Upper lobe of left lung (tissue), 4 donors: ENCODE measurements around the gene MMP14.

Experiments
- CTCF ChIP-seq, 6 experiments: fragments of 450-650 bp in 4 of 6; fragments of 200-600 bp in 2 of 6; sonication (generic) in 2 of 6; IDR thresholded peaks; one replicate each; pipeline ENCODE4 v1.5.1; 2016 to 2019; ENCODE audit warnings: antibody characterized with exemption in 6 of 6
- EP300 ChIP-seq, 4 donors: sonication (generic); formaldehyde crosslinking; IDR thresholded peaks; one replicate each; pipeline ENCODE4 v1.5.1; 2017; ENCODE audit warnings: antibody characterized with exemption in 4 of 4, control low read depth in 2 of 4
- POLR2A ChIP-seq, 4 donors: fragments of 450-650 bp; IDR thresholded peaks; one replicate each; pipeline ENCODE4 v1.5.1; 2016 to 2017; ENCODE audit warnings: antibody characterized with exemption in 4 of 4, mild to moderate bottlenecking in 2 of 4
- POLR2AphosphoS5 ChIP-seq, 2 donors: sonication (generic); formaldehyde crosslinking; IDR thresholded peaks; one replicate each; pipeline ENCODE4 v1.5.1; 2017; ENCODE audit warnings: antibody characterized with exemption in 2 of 2

- TF ChIP-seq POLR2A (IDR thresholded peaks at IDR 0.05) (no peak), CTCF (IDR thresholded peaks at IDR 0.05) (no peak), POLR2AphosphoS5 (IDR thresholded peaks at IDR 0.05) (no peak), EP300 (IDR thresholded peaks at IDR 0.05) (no peak)
These were observed 61.0 kb downstream of the MMP14 start for GRCh38 chr14:22897357-22897756.
